NT2/D1 (cell line): Measurements from ENCODE around the gene RUVBL2.

Source experiments
- SUZ12 ChIP-seq: IDR thresholded peaks from 2 replicates; pipeline ENCODE4 v1.6.1; 2011; ENCODE audit not compliant: insufficient read length, insufficient read depth; ENCODE audit errors: extremely low read depth
- YY1 ChIP-seq: IDR thresholded peaks from 2 replicates; pipeline ENCODE4 v1.6.1; 2011; ENCODE audit not compliant: insufficient read length, insufficient read depth
- ZNF274 ChIP-seq: IDR thresholded peaks from 2 replicates; pipeline ENCODE4 v1.6.1; 2011; ENCODE audit warnings: mild to moderate bottlenecking, low read depth, low read length

- TF ChIP-seq ZNF274 (no peak), YY1 (no peak), SUZ12 (no peak)
These were observed 1.7 kb upstream of the RUVBL2 start for GRCh38 chr19:48991873-48992580.
